Lower leg skin (tissue), 3 donors: ENCODE measurements around the gene CEMIP2.

Source experiments
- POLR2A ChIP-seq, 2 donors: fragments of 450-650 bp; IDR thresholded peaks; one replicate each; pipeline ENCODE4 v1.6.1; 2016 to 2017; ENCODE audit warnings: antibody characterized with exemption in 2 of 2, mild to moderate bottlenecking in 1 of 2, moderate library complexity in 1 of 2
- TF ChIP-seq, protein P1 (sequence below), 3 donors: fragments of 450-650 bp; IDR thresholded peaks; one replicate each; pipeline ENCODE4 v1.5.1; 2016; ENCODE audit warnings: antibody characterized with exemption in 3 of 3, mild to moderate bottlenecking in 3 of 3, moderate library complexity in 2 of 3

DNA sequence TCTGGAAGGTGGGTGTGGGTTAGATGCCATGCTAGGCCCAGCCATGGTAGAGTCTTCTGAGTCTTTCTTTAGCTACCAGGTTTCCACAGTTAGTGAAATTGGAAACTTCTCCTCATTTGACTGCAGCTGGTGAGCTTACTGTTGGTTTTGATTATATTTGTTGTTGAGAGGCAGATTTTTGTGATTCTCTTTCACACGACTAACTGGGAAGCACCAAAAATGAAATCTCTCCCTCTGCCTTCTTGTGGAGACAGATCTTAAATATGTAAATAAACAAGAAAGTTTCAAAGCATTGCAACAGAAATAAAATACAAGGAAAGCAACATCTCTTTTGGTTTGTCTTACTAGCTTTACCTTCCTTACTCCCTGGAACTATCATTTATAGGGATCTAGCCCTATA, 122.2 kb downstream of the CEMIP2 start:
- TF ChIP-seq, protein P1, sequence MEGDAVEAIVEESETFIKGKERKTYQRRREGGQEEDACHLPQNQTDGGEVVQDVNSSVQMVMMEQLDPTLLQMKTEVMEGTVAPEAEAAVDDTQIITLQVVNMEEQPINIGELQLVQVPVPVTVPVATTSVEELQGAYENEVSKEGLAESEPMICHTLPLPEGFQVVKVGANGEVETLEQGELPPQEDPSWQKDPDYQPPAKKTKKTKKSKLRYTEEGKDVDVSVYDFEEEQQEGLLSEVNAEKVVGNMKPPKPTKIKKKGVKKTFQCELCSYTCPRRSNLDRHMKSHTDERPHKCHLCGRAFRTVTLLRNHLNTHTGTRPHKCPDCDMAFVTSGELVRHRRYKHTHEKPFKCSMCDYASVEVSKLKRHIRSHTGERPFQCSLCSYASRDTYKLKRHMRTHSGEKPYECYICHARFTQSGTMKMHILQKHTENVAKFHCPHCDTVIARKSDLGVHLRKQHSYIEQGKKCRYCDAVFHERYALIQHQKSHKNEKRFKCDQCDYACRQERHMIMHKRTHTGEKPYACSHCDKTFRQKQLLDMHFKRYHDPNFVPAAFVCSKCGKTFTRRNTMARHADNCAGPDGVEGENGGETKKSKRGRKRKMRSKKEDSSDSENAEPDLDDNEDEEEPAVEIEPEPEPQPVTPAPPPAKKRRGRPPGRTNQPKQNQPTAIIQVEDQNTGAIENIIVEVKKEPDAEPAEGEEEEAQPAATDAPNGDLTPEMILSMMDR (IDR thresholded peaks at IDR 0.05) = no peak
- no peak for TF ChIP-seq POLR2A (IDR thresholded peaks at IDR 0.05)
